Mucosa of rectum (tissue), 2 donors: ENCODE data around the gene IFI6.

ENCODE experiments used
- H3K27ac ChIP-seq, 2 donors: one replicate each; pipeline ENCODE4 v1.7.0; 2013; ENCODE audit warnings: inconsistent platforms in 2 of 2, low read depth in 2 of 2, low read length in 2 of 2
- H3K27me3 ChIP-seq, 2 donors: one replicate each; pipeline ENCODE4 v1.7.0; 2013; ENCODE audit warnings: low read length in 2 of 2; ENCODE audit not compliant: control insufficient read depth in 2 of 2, insufficient read depth in 2 of 2
- H3K36me3 ChIP-seq, 2 donors: one replicate each; pipeline ENCODE4 v1.7.0; 2013; ENCODE audit warnings: low read length in 2 of 2; ENCODE audit not compliant: control insufficient read depth in 2 of 2, insufficient read depth in 2 of 2
- H3K4me1 ChIP-seq, 2 donors: one replicate each; pipeline ENCODE4 v1.7.0; 2013; ENCODE audit warnings: low read length in 2 of 2, mild to moderate bottlenecking in 1 of 2; ENCODE audit not compliant: control insufficient read depth in 2 of 2, insufficient read depth in 2 of 2
- H3K4me3 ChIP-seq, 2 donors: one replicate each; pipeline ENCODE4 v1.7.0; 2013; ENCODE audit warnings: low read length in 2 of 2
- H3K9ac ChIP-seq, 2 donors: one replicate each; pipeline ENCODE4 v1.7.0; 2013; ENCODE audit warnings: low read length in 2 of 2, low read depth in 1 of 2, mild to moderate bottlenecking in 1 of 2
- H3K9me3 ChIP-seq, 2 donors: one replicate each; pipeline ENCODE4 v1.7.0; 2013; ENCODE audit warnings: low read length in 2 of 2; ENCODE audit not compliant: control insufficient read depth in 2 of 2
- donor health status: healthy.
- donor health status: Normal muscosa, but diverticular disease.

The IFI6 gene

GRCh38 chr1:27672750-27673112, 739 bp upstream of the IFI6 start:
- no peaks in the 10 kb centered on the region for H3K27me3 ChIP-seq
- no peaks in the 10 kb centered on the region for H3K9me3 ChIP-seq
- no peaks in the 10 kb centered on the region for H3K36me3 ChIP-seq
- peak overlapping the region; percentile 72 to 80 for H3K27ac ChIP-seq
- H3K9ac ChIP-seq: peak overlapping the region; percentile 26 to 49
- peak overlapping the region; percentile 61 to 81 for H3K4me3 ChIP-seq
- H3K4me1 ChIP-seq: peaks cover 8 to 16% of the 10 kb centered on the region in 2 donors

DNA sequence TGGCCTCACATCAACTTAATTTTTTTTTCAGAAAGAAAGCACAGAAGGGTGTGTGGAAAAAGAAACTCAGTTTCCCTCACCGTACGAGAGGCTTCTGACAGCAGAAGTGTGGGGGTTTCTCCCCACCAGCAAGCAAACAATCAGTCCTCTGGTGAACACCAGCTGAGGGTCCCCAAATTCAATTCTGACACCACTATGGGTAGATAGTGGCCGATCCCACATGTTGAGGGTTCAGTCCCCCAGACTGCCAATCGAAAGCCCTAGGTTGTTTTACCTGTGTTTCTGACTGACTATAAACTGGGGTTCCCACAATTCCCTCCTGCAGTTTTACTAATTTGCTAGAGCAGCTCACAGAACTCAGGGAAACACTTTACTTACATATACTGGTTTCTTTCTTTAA, 2.1 kb downstream of the IFI6 start:
- Histone ChIP-seq H3K9ac (no peak overlapping the region), H3K36me3 (peaks cover 0 to 5% of the 10 kb centered on the region in 2 donors), H3K27ac (no peak overlapping the region), H3K27me3 (no peaks in the 10 kb centered on the region), H3K4me1 (peaks cover 8 to 16% of the 10 kb centered on the region in 2 donors), H3K9me3 (no peaks in the 10 kb centered on the region), H3K4me3 (peak overlapping the region in 1 of 2 donors; percentile 78)

DNA sequence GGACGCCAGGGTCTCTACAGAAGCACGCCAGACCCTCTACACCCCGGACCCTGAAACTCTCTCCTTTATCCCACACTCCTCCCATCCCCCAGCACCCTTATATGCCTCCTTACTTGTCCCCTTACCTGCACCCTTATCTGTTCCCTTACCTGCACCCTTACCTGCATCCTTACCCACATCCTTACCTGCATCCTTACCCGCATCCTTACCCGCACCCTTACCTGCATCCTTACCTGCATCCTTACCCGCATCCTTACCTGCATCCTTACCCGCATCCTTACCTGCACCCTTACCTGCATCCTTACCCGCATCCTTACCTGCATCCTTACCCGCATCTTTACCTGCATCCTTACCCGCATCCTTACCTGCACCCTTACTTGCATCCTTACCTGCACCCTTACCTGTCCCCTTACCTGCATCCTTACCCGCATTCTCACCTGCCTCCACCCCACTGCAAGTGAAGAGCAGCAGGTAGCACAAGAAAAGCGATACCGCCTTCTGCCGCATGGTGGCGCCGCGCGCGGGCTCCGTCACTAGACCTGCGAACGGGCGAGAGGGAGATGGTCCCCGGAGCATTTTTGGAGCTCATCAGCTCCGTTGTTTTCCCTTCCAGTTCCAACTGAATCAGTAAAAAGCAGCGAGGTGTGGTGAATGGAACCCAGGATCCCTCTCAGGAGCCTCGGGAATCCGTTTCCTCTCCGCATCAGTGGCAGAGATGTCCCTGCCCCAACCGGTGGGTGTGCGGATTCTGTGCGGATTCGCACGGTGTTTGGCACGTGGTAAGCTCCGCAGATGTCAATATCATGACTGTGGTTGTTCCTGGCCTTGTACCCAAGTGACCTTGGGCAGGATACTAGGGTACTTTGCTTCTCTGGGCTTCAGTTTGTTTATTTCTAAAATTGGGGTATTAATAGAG, 2.9 kb downstream of the IFI6 start:
- H3K9me3 ChIP-seq: no peaks in the 10 kb centered on the region
- H3K4me1 ChIP-seq: peaks cover 8 to 16% of the 10 kb centered on the region in 2 donors
- peak overlapping the region; percentile 24 to 78 for H3K4me3 ChIP-seq
- H3K27me3 ChIP-seq: no peaks in the 10 kb centered on the region
- H3K9ac ChIP-seq: peak overlapping the region in 1 of 2 donors; percentile 44
- peaks cover 0 to 5% of the 10 kb centered on the region in 2 donors for H3K36me3 ChIP-seq
- H3K27ac ChIP-seq: no peak overlapping the region

DNA sequence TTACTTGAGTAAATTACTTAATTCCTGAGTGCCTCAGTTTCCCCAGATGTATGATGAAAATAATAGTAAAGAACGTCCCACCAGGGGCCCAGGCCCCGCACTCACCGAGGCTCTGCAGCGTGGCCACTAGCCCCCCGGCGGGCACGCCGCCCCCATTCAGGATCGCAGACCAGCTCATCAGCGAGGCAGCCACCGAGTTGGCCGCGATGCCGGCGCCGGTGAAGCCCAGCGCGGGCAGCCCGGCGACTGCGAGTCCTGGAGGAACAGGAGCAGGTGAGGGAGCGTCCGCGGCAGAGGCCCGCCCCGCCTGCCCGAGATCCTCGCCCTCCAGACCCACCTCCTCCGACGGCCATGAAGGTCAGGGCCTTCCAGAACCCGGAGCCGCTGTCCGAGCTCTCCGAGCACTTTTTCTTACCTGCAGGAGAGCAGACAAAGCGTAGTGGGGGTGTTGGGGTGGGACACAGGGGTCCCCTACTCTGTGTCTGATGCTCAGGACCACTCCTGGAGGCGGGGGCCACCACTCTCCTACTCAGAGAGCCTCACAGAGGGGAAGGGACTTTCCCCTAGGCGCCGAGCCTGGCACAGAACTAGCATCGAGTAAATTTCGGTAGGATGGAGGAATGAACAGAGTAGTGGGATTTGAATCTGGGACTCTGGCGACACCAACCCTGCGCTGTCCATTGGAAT, 3.7 kb downstream of the IFI6 start:
- no peak overlapping the region for H3K27ac ChIP-seq
- peaks cover 8 to 16% of the 10 kb centered on the region in 2 donors for H3K4me1 ChIP-seq
- H3K9me3 ChIP-seq: no peaks in the 10 kb centered on the region
- H3K4me3 ChIP-seq: no peak overlapping the region
- H3K36me3 ChIP-seq: peaks cover 0 to 5% of the 10 kb centered on the region in 2 donors
- no peak overlapping the region for H3K9ac ChIP-seq
- no peaks in the 10 kb centered on the region for H3K27me3 ChIP-seq

- Histone ChIP-seq H3K9me3 (no peaks in the 10 kb centered on the region), H3K36me3 (peaks cover 0 to 5% of the 10 kb centered on the region in 2 donors), H3K27me3 (no peaks in the 10 kb centered on the region), H3K4me1 (peaks cover 5 to 9% of the 10 kb centered on the region in 2 donors), H3K9ac (no peak overlapping the region), H3K4me3 (no peak overlapping the region), H3K27ac (no peak overlapping the region)
These were observed 5.2 kb downstream of the IFI6 start for GRCh38 chr1:27666791-27667254.

GRCh38 chr1:27666294-27666693, 5.7 kb downstream of the IFI6 start:
- H3K4me1 ChIP-seq: peaks cover 3 to 8% of the 10 kb centered on the region in 2 donors
- H3K4me3 ChIP-seq: no peak overlapping the region
- peaks cover 0 to 5% of the 10 kb centered on the region in 2 donors for H3K36me3 ChIP-seq
- no peaks in the 10 kb centered on the region for H3K9me3 ChIP-seq
- H3K27me3 ChIP-seq: no peaks in the 10 kb centered on the region
- H3K9ac ChIP-seq: no peak overlapping the region
- H3K27ac ChIP-seq: no peak overlapping the region

DNA sequence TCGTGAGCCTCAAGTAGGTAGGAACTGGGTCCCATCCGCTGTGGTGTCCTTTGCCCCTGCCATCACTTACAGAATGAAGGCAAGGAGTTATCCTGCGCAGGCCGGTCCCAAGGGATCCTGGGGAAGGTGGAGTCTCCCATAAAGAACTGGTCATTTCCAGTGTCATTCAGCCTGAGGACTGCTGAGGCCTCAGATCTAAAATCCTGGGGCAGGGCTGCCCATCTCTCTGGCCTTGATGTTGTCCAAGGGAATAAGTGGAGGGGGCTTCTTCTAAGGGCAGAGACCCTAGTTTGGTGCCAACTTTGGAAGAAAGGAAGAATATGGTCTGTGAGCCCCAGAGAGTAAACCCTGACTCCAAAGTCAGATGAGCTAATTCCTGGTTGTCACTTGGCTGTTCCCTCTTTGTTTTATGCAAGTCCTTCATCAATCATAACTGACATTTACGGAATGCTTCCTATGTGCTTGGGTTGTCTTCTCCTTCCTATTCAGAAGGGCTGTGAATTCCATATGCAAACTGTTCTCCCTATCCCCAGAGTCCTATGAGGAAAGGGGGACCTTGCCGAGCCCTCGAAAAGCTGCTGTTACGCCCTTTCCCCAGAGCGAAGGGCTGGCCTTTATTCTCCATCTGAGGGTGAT, 6.9 kb downstream of the IFI6 start:
- Histone ChIP-seq H3K9ac (no peak overlapping the region), H3K9me3 (no peaks in the 10 kb centered on the region), H3K36me3 (peaks cover 0 to 5% of the 10 kb centered on the region in 2 donors), H3K27ac (no peak overlapping the region), H3K4me1 (peaks cover 7 to 10% of the 10 kb centered on the region in 2 donors), H3K4me3 (no peak overlapping the region), H3K27me3 (no peaks in the 10 kb centered on the region)

DNA sequence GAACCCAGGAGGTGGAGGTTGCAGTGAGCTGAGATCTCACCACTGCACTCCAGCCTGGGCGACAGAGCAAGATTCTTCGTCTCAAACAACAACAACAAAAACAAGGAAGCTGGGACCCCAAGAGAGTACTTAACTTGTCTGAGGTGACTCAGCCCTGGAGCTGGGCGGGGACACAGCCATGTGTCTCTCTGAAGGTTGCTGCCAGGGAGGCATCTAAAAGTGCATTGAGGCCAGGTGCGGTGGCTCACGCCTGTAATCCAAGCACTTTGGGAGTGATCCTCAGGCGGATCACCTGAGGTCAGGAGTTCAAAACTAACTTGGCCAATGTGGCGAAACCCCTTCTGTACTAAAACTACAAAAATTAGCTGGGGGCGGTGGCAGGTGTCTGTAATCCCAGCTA, 7.7 kb downstream of the IFI6 start:
- Histone ChIP-seq H3K9me3 (no peaks in the 10 kb centered on the region), H3K9ac (no peak overlapping the region), H3K4me1 (peaks cover 10 to 11% of the 10 kb centered on the region in 2 donors), H3K4me3 (no peak overlapping the region), H3K27me3 (no peaks in the 10 kb centered on the region), H3K27ac (no peak overlapping the region), H3K36me3 (peaks cover 0 to 5% of the 10 kb centered on the region in 2 donors)

- Histone ChIP-seq H3K4me3 (no peak overlapping the region), H3K36me3 (peaks cover 0 to 5% of the 10 kb centered on the region in 2 donors), H3K9me3 (no peaks in the 10 kb centered on the region), H3K27ac (peak overlapping the region; percentile 1 to 78), H3K9ac (peak overlapping the region; percentile 18 to 34), H3K4me1 (peaks cover 8 to 12% of the 10 kb centered on the region in 2 donors), H3K27me3 (no peaks in the 10 kb centered on the region)
These were observed 9.1 kb downstream of the IFI6 start for GRCh38 chr1:27662707-27663393.
